Breast epithelium (tissue), 3 donors: ENCODE results near the gene INPP5J.

Experiments used
- POLR2AphosphoS5 ChIP-seq, 3 donors: sonication (generic); formaldehyde crosslinking; IDR thresholded peaks; one replicate each; pipeline ENCODE4 v1.6.1; 2017; ENCODE audit warnings: antibody characterized with exemption in 3 of 3
- TF ChIP-seq, protein P1 (sequence below), 3 donors: fragments of 450-650 bp; IDR thresholded peaks; one replicate each; pipeline ENCODE4 v1.5.1; 2016 to 2017; ENCODE audit warnings: antibody characterized with exemption in 3 of 3, mild to moderate bottlenecking in 3 of 3, moderate library complexity in 3 of 3

DNA sequence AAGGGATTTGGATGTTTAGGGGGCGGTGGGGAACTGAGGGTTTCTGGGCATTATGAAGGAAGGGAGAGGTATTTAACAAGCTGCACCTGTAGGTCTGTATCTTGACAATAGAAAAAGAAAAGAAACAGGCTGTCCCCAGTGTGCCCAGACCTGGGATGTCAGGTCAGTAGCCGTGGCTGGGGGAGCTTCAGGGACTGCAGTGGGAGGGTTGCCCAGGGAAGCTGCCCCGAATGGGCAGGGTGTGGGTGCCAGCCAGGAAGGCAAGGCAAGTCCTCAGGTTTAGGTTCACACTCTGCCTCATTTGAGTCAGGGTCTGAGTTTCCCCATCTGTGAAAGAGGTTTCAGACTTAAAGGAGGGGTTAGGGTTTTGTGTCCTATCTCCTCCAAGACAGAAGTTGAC, 1.5 kb downstream of the INPP5J start:
- TF ChIP-seq, protein P1, sequence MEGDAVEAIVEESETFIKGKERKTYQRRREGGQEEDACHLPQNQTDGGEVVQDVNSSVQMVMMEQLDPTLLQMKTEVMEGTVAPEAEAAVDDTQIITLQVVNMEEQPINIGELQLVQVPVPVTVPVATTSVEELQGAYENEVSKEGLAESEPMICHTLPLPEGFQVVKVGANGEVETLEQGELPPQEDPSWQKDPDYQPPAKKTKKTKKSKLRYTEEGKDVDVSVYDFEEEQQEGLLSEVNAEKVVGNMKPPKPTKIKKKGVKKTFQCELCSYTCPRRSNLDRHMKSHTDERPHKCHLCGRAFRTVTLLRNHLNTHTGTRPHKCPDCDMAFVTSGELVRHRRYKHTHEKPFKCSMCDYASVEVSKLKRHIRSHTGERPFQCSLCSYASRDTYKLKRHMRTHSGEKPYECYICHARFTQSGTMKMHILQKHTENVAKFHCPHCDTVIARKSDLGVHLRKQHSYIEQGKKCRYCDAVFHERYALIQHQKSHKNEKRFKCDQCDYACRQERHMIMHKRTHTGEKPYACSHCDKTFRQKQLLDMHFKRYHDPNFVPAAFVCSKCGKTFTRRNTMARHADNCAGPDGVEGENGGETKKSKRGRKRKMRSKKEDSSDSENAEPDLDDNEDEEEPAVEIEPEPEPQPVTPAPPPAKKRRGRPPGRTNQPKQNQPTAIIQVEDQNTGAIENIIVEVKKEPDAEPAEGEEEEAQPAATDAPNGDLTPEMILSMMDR (IDR thresholded peaks at IDR 0.05), result no peak
- TF ChIP-seq POLR2AphosphoS5 (IDR thresholded peaks at IDR 0.05), result no peak
